DMS53 (cell line): Measurements from ENCODE around the gene ZNF217.
"Not testable (repeated sequence)": the region's sequence is repeated elsewhere in the genome, so short reads cannot be mapped to it uniquely, and the experiment has no call there.

Experiments
- DNase-seq: peaks from one replicate; lab custom pipeline; 2025; lab: John Stamatoyannopoulos, UW

Gene ZNF217

GRCh38 chr20:53593466-53594007 lies at the start of gene ZNF217:
Gene ZNF217 (minus strand): TSS chr20:53593839. CDS start chr20:53582826, 11,013 bp downstream.
- peak; percentile 84 for DNase-seq

- DNase-seq: no peak
Observed at GRCh38 chr20:53643031-53643832, 49.6 kb upstream of the ZNF217 start.

- no peak for DNase-seq
Observed at GRCh38 chr20:53642196-53643030, 48.8 kb upstream of the ZNF217 start.

- no peak for DNase-seq
Observed at GRCh38 chr20:53639647-53640440, 46.2 kb upstream of the ZNF217 start.

GRCh38 chr20:53639128-53639527 lies 45.5 kb upstream of the ZNF217 start:
- DNase-seq: no peak

- DNase-seq: not testable (repeated sequence)
Observed at GRCh38 chr20:53637310-53637709, 43.7 kb upstream of the ZNF217 start.

GRCh38 chr20:53636540-53637097 lies 43.0 kb upstream of the ZNF217 start:
- no peak for DNase-seq

GRCh38 chr20:53635221-53635620 lies 41.6 kb upstream of the ZNF217 start:
- DNase-seq: no peak

GRCh38 chr20:53631909-53632662 lies 38.4 kb upstream of the ZNF217 start:
- DNase-seq: no peak

GRCh38 chr20:53629436-53629835 lies 35.8 kb upstream of the ZNF217 start:
- DNase-seq: no peak

- DNase-seq: not testable (repeated sequence)
Observed at GRCh38 chr20:53628758-53629157, 35.1 kb upstream of the ZNF217 start.

- DNase-seq: no peak
Observed at GRCh38 chr20:53628076-53628475, 34.4 kb upstream of the ZNF217 start.

GRCh38 chr20:53627001-53627400 lies 33.4 kb upstream of the ZNF217 start:
- not testable (repeated sequence) for DNase-seq

GRCh38 chr20:53626584-53626983 lies 32.9 kb upstream of the ZNF217 start:
- DNase-seq: no peak

GRCh38 chr20:53625311-53626129 lies 31.9 kb upstream of the ZNF217 start:
- no peak for DNase-seq

- not testable (repeated sequence) for DNase-seq
Observed at GRCh38 chr20:53624927-53625250, 31.2 kb upstream of the ZNF217 start.

GRCh38 chr20:53623454-53624211 lies 30.0 kb upstream of the ZNF217 start:
- peak; percentile 78 for DNase-seq

- DNase-seq: no peak
Observed at GRCh38 chr20:53623134-53623453, 29.5 kb upstream of the ZNF217 start.
